Stromal cell of bone marrow (primary cell): ENCODE data around the gene TPCN2.

Experiments used
- DNase-seq: peaks from one replicate; pipeline ENCODE4 v3.0.0-alpha.2; 2012; ENCODE audit warnings: low read depth

The TPCN2 gene

DNA sequence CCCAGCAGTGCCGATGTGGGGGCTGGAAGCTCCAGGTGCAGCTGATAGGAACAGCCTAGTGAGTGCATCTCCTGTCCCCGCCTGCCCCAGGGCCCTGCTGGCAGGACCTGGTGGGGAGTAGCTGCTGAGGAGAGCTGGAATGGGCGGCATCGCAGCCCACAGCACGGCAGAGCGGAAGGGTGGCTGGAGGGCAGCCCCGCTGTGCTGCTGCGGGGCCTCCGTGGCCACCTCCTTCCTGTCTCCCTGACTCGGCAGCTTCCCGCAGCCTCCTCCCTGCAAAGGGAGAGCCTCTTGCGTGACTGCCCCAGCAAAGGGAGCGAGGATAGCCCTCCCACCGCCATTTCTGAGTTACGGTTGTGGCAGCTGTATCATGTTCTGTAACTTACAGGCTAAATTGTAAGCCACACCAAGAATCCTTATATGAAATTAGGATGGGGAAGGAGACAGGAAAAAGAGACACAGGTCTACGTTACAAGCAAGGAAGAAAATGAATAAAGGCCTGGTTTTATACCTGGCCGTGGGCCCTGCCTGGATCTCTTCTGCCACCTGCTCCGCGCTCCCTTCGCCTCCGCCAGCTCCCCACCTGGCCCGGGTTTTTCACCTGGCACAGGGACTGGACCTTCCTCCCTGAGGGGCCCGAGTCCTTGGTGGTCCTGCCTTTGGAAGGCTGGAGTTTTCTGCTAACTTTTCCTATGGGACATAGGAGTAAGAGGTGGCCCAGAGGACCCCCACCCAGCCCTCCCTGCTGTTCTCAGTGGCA, 10.0 kb downstream of the TPCN2 start:
- no peak for DNase-seq

DNA sequence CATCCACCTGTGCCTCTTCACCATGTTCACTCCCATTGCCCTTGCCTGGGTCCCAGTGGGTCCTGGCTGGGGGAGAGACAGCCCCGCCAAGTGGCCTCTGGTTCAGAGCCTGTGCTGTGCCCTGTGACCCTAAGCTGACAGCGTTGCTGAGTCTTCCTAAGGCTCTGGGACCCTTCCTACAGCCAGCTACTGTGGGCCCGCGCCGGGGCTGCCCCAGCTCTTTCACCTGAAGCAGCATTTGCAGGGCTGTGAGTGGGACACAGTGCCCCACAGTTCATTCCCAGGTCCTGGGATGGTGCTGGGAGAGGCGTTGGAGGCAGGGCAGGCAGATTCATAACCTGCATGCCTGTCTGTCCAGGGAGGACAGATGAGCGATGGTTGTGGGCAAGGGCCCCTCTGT, 10.7 kb downstream of the TPCN2 start:
- no peak for DNase-seq

GRCh38 chr11:69059985-69060384, 11.3 kb downstream of the TPCN2 start:
- DNase-seq, result no peak

GRCh38 chr11:69060806-69061712, 12.3 kb downstream of the TPCN2 start:
- DNase-seq, result no peak

DNA sequence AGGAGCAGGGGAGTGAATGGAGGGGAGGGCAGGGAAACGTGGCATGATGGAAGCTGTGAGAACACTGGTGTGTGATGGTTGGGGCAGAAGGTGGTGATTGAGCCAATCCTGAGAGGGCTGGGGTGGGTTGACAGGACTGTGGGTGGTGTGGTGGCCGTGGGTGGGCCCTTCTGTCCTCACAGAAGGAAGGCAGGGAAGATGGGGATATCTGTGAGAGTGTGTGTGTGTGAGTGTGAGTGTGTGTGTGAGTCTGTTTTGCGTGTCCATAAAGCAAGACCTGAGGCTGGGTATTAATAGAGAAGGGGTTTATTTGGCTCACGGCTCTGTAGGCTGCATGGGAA, 13.0 kb downstream of the TPCN2 start:
- DNase-seq, result no peak

DNA sequence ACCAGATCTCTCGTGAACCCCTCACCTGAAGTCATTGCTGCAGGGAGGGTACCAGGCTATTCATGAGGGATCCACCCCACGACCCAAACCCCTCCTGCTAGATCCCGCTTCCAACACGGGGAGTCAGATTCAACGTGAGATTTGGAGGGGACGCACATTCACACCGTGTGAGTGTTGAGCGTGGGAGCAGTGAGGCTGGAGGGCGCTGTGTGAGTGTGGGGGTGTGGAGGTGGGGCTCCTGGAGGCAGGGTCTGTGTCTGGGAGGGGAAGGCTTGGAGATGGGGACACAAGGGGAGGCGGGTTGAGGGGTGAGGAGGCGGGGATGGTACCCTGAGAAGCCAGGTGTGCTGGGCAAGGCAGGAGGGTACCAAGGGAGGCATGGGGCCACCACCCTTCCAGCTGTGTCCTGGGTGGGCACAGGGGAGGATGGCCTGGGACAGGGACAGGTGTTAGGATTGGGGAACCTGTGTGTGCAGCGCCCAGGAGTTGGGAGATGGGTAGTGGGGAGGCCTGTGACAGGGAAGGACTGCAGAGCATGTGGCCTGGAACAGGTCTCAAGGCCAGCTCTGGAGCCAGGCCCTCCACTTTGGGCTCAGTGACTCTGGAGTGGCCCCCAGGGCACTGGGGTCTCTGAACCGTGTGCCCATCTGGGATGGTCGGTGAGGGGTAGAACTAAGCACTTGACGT, 13.6 kb downstream of the TPCN2 start:
- DNase-seq, result no peak

GRCh38 chr11:69062873-69063651, 14.3 kb downstream of the TPCN2 start:
- DNase-seq, result no peak

DNA sequence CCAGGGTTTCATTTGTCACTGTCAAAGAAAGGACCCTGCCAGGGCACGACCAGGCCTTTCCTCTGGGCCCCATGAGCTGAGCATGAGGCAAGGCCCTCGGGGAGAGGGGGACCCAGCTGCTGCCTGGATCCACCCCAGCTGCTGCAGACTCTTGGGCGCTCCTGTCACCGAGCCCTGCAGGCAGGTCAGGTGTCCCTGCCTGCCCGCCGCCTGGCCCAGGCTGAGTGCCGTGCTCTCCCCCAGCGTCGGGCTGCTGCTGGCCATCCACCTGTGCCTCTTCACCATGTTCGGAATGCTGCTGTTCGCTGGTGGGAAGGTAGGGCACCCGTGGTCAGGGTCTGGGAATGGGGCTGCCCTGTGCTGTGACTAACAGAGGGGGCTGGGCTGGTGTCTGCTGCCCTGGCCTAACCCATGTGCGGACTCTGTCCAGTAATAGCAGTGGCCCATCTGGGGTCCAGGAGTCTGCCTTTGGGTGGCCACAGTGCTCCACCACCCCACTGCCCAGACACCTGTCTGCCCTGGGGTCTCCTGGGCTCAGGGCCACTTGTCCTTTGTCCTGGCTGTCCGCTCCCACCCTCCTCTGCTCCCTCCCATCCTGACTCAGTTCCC, 15.0 kb downstream of the TPCN2 start:
- DNase-seq, result no peak

DNA sequence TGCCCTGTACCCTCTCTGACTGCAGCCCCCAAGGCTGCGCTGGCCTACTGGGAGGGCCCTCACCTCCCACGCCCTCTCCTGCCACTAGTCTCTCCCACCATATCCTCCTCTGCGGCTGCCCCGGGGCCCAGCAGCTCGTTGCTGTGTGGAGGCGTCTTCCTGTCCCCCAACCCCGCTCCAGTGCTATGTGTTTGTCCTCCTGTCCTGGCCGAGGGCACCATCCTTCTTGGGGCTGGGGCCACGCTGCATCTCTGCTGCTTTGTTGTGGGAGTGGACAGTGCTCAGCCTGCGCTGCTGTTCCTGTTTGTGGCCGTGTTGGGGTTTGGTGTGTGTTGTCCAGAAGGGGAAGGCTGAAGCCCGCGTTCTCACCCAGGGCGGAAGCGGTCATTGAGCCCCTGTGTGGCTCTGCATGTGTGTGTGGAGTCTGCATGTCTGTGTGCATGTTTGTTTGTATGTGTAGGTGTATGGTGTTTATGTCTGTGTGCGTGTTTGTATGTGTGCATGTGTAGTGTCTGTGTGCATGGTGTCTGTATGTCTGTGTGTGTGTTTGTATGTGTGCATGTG, 15.7 kb downstream of the TPCN2 start:
- no peak for DNase-seq

GRCh38 chr11:69065147-69065710, 16.5 kb downstream of the TPCN2 start:
- DNase-seq, result no peak

GRCh38 chr11:69066122-69067112, 17.7 kb downstream of the TPCN2 start:
- no peak for DNase-seq

DNA sequence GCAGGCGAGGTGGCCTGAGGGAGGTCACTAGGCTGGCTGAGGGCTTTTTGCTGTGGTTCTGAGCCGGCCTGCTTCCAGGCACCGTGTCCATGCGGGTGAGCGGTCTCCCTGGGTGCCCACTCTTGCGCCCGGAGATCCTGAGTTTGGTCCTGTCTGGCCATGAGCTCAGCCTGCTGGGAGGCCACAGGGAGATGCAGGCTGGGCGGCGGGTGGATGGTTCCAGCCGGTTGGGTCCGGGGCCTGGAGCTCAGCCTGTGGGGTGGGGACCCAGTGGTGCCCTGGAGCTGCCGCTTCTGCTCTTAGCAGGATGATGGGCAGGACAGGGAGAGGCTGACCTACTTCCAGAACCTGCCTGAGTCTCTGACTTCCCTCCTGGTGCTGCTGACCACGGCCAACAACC, 18.5 kb downstream of the TPCN2 start:
- no peak for DNase-seq

GRCh38 chr11:69071086-69071800, 22.5 kb downstream of the TPCN2 start:
- no peak for DNase-seq

- no peak for DNase-seq
These were observed 23.2 kb downstream of the TPCN2 start for GRCh38 chr11:69071956-69072355.

- no peak for DNase-seq
These were observed 24.7 kb downstream of the TPCN2 start for GRCh38 chr11:69073469-69073868.

DNA sequence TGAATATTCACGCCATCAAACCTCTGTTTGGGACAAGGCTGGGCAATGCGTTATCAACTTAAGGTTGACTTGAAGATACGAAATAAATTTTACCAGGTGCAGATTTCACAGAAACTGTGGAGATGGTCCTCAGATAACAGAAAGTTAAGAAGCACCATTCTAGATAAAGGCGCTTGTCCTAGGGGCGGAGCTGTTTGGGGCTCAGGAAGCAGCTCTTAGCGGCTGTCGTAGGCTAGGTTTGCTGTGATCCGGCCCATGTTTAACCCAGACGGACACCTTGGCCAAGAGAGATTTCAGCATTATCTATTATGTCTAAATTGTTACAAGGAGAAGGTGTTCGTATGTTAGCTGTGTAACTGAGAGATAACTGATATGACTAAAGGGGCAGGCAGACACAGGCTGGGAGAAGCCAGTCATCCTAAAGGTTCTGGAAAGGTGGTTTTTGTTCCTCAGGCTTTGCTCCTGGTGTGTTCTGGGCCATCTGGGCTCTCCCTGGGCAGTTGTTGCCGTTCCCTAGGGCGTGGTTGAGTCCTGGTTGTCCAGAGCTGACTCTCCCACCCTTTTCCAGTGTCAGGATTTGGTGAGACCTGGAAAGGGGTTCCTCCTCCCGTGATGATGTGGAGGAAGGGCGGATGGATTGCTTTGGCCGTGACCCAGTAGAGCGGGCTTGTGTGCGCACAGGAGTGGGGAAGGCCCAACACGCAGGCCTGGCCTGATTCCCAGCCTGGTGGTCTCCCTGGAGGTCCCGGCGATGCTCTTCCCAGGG, 25.8 kb downstream of the TPCN2 start:
- DNase-seq, result no peak

DNA sequence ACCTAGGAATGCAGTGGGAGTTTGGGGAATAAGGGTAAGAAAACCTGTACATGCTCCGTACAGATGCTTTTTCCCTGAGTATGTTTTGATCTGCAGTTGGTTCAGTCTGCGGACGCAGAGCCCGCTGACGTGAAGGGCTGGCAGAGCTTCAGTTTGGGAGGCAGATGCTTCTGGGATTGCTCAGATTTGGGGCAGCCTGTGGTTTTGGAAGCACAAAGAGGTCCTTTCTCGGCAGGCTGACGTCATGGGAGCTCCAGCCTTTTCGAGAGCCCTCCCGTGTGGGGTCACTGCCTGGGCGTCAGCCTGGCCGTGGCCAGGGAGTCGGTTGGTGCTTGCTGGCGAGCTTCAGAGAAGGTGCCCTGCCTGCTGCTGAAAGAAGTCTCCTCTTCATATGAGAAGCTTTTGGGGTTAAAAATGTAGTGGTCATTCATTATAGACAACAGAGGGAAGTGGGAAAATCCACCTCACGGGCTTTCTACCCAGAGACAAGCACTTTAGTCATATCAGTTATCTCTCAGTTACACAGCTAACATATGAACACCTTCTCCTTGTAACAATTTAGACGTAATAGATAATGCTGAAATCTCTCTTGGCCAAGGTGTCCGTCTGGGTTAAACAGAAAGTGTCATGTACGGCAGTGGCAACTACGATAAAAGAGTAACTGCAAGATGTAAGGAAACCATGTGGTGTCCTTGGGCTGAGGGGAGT, 26.8 kb downstream of the TPCN2 start:
- DNase-seq, result peak; percentile 99
